Measurements from ENCODE around the gene MSRB1. TPM values are rescaled to one million over a fixed set of nuclear protein-coding genes. Genes with fewer than 3 reads are reported as not detected.
A peak's percentile ranks its signal among the peaks of the same experiment; 100 is the strongest.

Gene MSRB1
- total RNA-seq, 1 experiment from 2014 or later, result 18.3 TPM

- peak; percentile 74 for TF ChIP-seq ZBTB33 (IDR thresholded peaks at IDR 0.05; ENCODE audit: extremely low read depth, insufficient replicate concordance, low read length)
- no peak for TF ChIP-seq ATF3 (IDR thresholded peaks at IDR 0.05)
- no peak for TF ChIP-seq EZH2phosphoT487 (IDR thresholded peaks at IDR 0.05; ENCODE audit: borderline replicate concordance)
- no peak for TF ChIP-seq EGR1 (IDR thresholded peaks at IDR 0.05; ENCODE audit: low read depth)
Observed at GRCh38 chr16:1983544-1984346, 40.7 kb upstream of the MSRB1 start, which contains the start of gene GFER (continued).

GRCh38 chr16:1982991-1983543, 40.1 kb upstream of the MSRB1 start:
- H3K36me3 ChIP-seq (ENCODE audit: control insufficient read depth in 1 of 2, insufficient read depth in 2 of 2, low read length in 2 of 2), result peaks cover 6 to 17% of the 10 kb centered on the region in 2 experiments; a peak in 2 of 4 replicates
- no peaks in the 10 kb centered on the region for H3K27me3 ChIP-seq (ENCODE audit: insufficient read depth, low read length)
- intact Hi-C loops (cut with micrococcal nuclease), result no loop called here
- peaks cover 49 to 69% of the 10 kb centered on the region in 2 experiments for H3K4me1 ChIP-seq (ENCODE audit: control insufficient read depth in 1 of 2, insufficient read depth in 2 of 2, low read length in 2 of 2)
- ATAC-seq (no peak), DNase-seq (ENCODE audit: low read depth, low spot score) (no peak)
- H3K4me3 ChIP-seq (replicated peaks in 1 of 2; ENCODE audit: low read depth in 1 of 2, low read length in 2 of 2), result peak overlapping the region; percentile 45 to 97
- peak in 1 of 3 experiments; percentile 29; a peak in 1 of 6 replicates for TF ChIP-seq CTCF (IDR thresholded peaks at IDR 0.05 in 2 of 3, conservative IDR thresholded peaks at IDR 0.05 in 1 of 3; ENCODE audit: borderline replicate concordance in 1 of 3, insufficient read depth in 1 of 3, low read depth in 2 of 3, low read length in 2 of 3)
- peak; percentile 17 for TF ChIP-seq POLR2A (IDR thresholded peaks at IDR 0.05; ENCODE audit: borderline replicate concordance, extremely low read depth, insufficient read depth, insufficient read length)
- TF ChIP-seq RAD21 (IDR thresholded peaks at IDR 0.05; ENCODE audit: low read depth), result no peak
- peak overlapping the region; percentile 95 for H3K4me2 ChIP-seq (ENCODE audit: low read length)
- ChIA-PET POLR2A (interaction anchor here (12.5 kb wide), 1 partner anchor 17 kb away, joined by 104 read pairs; the partner anchor contains the start of genes RNF151 and RPS2), CTCF (interaction anchor here (1.2 kb wide), 1 partner anchor 21 kb away, joined by 3 read pairs; no protein-coding TSS in a partner anchor), RAD21 (ENCODE audit: low non-redundant PET in 1 of 2, low total read pairs in 2 of 2, uncharacterized antibody in 2 of 2, unreplicated experiment in 2 of 2) (no interaction called here)
- peak overlapping the region; percentile 96 for H3K9ac ChIP-seq (ENCODE audit: low read length)
- no peaks in the 10 kb centered on the region for H4K20me1 ChIP-seq (ENCODE audit: insufficient read depth)
- BruUV-seq (replicated peaks), result no TSS peak
- no peak overlapping the region for H2AFZ ChIP-seq (ENCODE audit: low read depth, low read length, poor library complexity, severe bottlenecking)
- H3K79me2 ChIP-seq (ENCODE audit: insufficient read depth, low read length), result peaks cover 20% of the 10 kb centered on the region
- no peaks in the 10 kb centered on the region for H3K9me3 ChIP-seq (ENCODE audit: control insufficient read depth in 1 of 2, insufficient read depth in 1 of 2, low read depth in 1 of 2, low read length in 2 of 2)
- peak overlapping the region; percentile 84 for H3K27ac ChIP-seq (ENCODE audit: low read depth, low read length)
- no peaks in the 10 kb centered on the region for H3K9me2 ChIP-seq (ENCODE audit: insufficient read depth)

Measured in HCT116 (cell line).